Hematopoietic multipotent progenitor cell treated with erythropoietin and hydrocortisone succinate and interleukin-3 and kit ligand, for 6 days (in vitro differentiated cells): ENCODE measurements around the gene DYRK1A.

Source experiments
- DNase-seq: peaks from one replicate; pipeline ENCODE4 v3.0.0-alpha.2; 2015

DYRK1A gene

DNA sequence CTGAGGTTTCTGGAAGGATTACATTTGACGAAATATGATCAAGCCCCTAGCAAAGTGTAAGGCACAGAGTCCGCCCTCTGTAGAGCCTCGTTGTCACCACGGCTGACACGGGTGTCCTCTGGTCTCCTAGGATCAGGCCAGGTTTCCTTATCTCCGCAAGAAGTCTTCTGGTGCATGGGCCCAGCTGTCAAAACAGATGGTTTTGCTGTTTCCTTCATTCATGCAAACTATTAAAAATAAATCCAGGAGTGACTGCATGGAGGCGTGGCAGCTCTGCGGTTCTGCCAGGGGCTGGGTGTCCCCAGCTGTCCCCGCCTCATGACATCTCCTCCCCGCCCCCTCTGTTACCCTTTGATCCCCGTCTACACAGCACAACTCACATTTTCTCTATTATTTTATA lies 209.0 kb downstream of the DYRK1A start:
- DNase-seq, result no peak
